HG03095 (cell line): ENCODE results near the gene NXPH1.

Source experiments
- ATAC-seq: cut with Tn5 transposase; IDR thresholded peaks from one replicate; pipeline ENCODE4 v1.9.1; 2021; ENCODE audit warnings: moderate library complexity; ENCODE audit not compliant: unreplicated experiment

The NXPH1 gene

GRCh38 chr7:8585591-8585990 is 152.2 kb downstream of the NXPH1 start:
- no peak for ATAC-seq

GRCh38 chr7:8590225-8590624 is 156.8 kb downstream of the NXPH1 start:
- no peak for ATAC-seq

GRCh38 chr7:8590791-8591190 is 157.4 kb downstream of the NXPH1 start:
- ATAC-seq = no peak

- no peak for ATAC-seq
Measured at GRCh38 chr7:8591289-8591688, 157.9 kb downstream of the NXPH1 start.

- ATAC-seq = no peak
Measured at GRCh38 chr7:8592167-8592566, 158.8 kb downstream of the NXPH1 start.

- ATAC-seq = no peak
Measured at GRCh38 chr7:8594115-8594514, 160.7 kb downstream of the NXPH1 start.

GRCh38 chr7:8597565-8597964 is 164.2 kb downstream of the NXPH1 start:
- ATAC-seq = no peak

- ATAC-seq = no peak
Measured at GRCh38 chr7:8601121-8601520, 167.7 kb downstream of the NXPH1 start.

- ATAC-seq = no peak
Measured at GRCh38 chr7:8605221-8605620, 171.8 kb downstream of the NXPH1 start.

GRCh38 chr7:8612584-8612983 is 179.2 kb downstream of the NXPH1 start:
- ATAC-seq = no peak

- no peak for ATAC-seq
Measured at GRCh38 chr7:8613191-8613590, 179.8 kb downstream of the NXPH1 start.

- no peak for ATAC-seq
Measured at GRCh38 chr7:8615019-8615418, 181.6 kb downstream of the NXPH1 start.

GRCh38 chr7:8618441-8619070 is 185.1 kb downstream of the NXPH1 start:
- ATAC-seq = no peak

- ATAC-seq = no peak
Measured at GRCh38 chr7:8620169-8620568, 186.8 kb downstream of the NXPH1 start.

GRCh38 chr7:8625612-8626011 is 192.2 kb downstream of the NXPH1 start:
- ATAC-seq = no peak

GRCh38 chr7:8627325-8627724 is 193.9 kb downstream of the NXPH1 start:
- no peak for ATAC-seq

- ATAC-seq = no peak
Measured at GRCh38 chr7:8628656-8629055, 195.2 kb downstream of the NXPH1 start.

GRCh38 chr7:8629504-8629903 is 196.1 kb downstream of the NXPH1 start:
- no peak for ATAC-seq

- ATAC-seq = no peak
Measured at GRCh38 chr7:8637322-8637721, 203.9 kb downstream of the NXPH1 start.

GRCh38 chr7:8638076-8638475 is 204.7 kb downstream of the NXPH1 start:
- ATAC-seq = no peak

GRCh38 chr7:8639668-8640067 is 206.3 kb downstream of the NXPH1 start:
- no peak for ATAC-seq

GRCh38 chr7:8640671-8641070 is 207.3 kb downstream of the NXPH1 start:
- no peak for ATAC-seq
